DMS114 treated with DMSO at 0.1 percent for 48 hours (cell line): Measurements from ENCODE around the gene TDRD7.

ENCODE experiments used
- DNase-seq: peaks from one replicate; lab custom pipeline; 2025; ENCODE audit not compliant: unreplicated experiment; lab: John Stamatoyannopoulos, UW

The TDRD7 gene

DNA sequence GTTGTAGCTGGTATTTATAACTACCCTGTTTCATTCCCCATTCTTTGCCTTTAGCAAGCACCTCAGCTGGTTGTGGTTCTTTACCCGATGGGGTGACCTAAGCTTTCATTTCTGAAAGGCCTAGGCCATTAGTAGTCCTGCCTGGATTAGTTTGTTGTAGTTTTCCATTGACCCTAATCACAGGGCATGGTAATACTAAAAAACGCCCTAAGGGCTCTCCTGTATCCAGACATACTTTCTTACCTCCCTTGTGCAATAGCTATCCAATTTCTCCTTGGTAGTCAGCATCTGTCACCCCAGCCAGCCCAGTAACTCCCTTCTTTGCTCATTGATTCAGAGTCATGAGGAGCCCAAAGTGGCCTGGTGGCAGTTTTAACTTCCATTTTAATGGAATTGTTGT is 113.6 kb downstream of the TDRD7 start:
- no peak for DNase-seq

DNA sequence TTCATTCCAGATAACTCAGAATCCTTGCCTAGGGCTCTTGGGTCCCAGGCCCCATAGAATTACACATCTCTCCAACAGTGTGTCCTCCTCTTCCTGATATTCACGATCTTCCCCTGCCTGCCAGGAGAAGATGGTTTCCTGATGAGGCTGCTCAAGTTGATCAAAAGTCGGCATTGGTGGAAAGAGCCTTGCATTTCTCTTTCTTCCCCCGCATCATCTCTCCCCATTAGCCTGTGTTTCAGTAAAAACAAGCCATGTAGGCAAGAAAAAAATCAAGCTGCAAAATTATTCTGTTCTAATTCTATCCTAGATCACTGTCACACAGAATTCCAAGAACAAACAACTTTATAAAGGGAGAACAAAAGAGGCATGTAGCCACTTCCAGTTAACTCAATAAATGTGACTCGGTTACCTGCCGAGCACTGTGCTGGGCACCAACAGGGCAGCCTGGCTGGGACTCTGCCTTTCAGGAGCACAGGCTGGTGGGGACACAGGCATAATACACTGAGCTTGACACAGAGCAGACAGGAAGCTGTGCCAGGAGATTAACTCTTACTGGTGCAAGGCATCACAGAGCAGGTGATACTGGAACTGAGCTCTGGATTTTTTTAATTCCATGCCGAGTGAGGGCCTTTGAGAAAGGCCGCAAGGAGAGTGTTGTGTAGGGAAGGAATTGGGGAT is 115.1 kb downstream of the TDRD7 start:
- DNase-seq = no peak

DNA sequence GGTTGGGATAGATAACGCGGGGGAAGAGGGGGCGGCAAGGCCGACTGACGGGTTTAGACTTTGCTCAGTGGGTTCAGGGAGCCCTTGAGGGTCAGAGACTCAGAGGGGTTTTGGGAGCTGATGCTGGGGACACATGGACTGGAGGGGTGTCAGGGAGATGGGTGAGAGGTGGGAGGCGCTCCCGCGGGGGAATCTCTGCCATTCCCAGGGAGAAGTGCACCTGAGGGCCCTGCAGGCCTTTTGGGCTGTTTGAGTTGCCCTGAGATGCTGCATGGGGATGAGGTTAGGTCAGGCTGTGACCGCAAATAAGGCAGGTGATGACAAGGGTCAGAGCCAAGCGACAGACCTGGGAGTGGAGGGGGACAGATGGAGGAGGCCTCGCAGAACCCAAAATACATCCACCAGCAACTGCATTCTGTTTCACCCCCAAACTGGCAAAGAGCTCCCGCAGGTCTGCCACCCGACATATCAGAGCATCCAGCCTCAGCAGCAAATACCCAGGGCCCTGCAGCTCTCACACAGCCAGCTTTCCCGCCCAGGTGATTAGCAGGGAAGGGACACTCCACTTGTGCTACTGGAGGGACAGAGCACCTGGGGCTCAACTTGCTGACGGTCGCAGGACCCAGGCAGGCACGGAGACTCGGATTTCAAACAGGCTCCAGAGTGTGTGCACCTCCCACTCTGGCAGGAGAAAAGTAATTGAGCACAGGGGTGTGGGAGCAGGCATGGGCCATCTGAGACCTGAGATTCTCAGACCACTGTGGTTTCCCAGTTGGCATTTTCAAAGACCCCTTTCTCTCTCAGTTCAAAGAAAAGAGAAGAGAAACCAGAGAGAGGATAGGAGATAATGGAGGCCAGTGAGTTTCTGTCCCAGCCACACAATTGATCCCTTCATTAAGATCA is 116.0 kb downstream of the TDRD7 start:
- no peak for DNase-seq

DNA sequence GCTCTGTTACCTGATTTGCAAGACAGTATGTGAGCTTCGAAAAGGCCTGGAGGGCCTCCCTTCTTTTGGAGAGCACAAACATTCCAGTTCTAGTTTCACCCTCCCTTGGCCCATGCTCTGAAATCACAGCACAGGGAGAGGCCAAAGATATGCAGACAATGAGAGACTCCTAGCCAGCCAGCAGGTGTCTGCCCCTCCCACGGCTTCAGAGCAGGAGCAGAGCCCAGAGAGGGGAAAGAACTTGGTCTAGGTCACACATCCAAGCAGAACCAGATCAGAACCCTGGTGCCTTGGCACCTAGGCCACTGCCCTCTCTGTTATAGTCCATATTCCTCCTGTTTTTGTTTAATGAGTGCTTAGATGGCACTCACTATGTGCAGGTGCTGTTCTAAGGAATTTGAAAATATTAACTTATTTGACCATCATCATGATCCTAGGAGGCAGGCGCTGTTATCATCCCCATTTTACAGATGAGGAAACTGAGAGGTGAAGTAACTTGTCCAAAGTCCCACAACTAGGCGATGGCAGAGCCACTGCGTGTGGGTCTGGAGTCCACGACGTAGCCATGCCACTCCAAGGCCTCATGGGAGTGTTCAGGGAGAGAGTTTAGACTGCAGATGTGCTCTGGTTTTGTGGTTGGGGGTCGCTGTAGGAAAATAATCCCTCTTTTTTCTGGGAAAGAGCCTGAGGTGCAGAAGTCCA is 116.8 kb downstream of the TDRD7 start:
- no peak for DNase-seq

DNA sequence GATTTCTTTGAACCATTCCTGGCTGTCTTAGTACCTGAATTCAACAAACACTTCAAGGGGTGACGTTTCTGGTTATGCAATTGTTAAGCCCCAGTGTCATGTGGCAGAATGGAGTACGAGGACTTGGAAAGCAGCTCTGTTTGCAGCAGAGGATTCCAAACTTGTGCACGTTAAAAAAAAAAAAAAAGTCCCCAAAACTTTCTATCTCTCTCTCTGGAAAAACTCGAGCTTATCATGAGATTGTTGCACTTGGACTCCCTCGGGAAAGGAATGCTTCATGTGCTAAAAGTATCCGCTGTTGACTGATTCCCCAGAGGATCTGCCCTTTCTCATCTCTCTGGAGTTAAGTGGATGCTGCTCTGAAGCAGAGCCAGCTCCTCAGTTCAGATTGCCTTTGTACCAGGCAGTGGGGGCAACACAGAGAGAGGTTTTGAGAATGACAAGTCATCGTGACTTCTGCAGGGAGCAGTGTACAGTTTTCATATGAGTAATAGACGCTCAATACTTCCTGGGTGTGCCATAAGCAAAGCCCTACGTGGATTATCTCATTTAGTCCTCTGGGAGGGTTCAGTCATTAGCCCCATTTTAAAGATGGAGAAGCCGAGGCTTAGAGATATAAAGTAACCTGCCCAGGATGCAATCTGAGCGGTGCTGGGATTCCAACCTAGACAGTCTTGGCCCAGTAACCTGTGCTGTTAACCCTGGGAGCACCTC is 117.6 kb downstream of the TDRD7 start:
- DNase-seq = no peak

DNA sequence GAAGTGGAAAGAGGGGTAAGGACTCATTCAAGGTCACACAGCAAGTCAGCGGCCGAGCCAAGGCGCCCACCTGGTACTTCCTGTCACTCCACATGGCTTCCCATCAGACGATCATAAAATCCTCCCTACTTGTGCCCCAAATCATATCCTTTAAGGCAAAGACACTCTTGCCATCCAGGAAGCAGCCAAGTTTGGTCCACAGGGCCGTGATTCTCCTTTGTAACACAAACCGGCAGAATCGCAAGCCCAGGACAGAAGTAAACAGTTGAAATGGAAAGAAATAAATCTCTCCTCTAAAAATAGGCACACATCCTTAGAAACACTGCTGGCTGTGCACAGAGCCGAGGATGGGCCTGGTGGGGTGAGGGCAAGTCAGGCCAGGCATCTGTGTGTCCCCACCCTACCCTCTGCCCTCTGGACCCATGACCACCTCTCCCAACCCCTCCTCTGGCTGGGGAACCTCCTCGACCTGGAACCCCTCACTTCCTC is 120.0 kb downstream of the TDRD7 start:
- DNase-seq = no peak

DNA sequence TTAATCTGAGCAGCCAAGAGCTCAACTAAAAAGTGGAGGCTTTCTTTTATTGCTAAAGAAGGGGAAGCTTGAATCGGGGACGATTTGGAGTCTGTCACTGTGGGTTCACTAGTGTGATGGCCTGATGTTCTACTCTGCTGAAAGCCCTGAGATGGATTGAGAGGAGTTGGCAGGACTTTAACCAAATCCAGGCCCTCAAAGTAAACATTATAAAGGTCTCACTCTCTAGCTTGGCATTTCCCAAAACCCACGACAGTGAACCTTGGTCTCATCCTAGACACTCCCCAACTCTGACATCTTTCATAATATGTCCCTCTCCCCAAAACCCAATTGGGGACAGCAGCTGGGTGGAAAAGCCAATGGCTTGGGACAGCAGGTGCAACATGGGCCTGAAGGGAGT is 122.3 kb downstream of the TDRD7 start:
- DNase-seq = no peak

DNA sequence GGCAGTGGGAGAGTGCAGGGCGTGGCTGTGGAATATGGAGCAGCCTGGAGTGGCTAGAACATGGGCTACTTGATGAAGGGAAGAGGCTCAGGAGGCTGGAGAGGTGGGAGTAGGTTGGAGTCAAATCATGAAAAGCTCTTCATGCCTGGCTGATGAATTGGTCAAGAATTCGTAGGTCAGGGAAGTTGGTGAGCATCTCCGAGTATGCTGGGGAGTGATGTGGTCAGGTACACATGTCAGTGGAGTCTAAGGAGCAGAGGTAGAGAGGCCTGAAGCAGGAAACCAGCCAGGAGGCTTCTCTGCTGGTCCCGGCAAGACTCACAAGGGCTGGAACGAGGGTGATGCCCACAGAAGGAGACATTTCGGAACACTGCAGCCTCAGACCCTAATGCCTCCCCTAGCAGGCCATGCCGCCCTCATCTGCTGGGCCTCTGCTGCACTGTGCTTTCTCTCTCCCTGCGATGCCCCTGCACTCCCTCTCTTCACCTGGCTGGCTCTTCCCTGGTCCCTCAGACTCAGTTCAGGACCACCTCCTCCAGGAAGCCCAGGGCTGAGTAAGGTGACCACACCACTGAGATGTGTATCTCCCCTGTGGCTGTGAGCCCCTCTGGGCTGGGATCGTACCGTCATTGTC is 123.2 kb downstream of the TDRD7 start:
- DNase-seq = no peak

DNA sequence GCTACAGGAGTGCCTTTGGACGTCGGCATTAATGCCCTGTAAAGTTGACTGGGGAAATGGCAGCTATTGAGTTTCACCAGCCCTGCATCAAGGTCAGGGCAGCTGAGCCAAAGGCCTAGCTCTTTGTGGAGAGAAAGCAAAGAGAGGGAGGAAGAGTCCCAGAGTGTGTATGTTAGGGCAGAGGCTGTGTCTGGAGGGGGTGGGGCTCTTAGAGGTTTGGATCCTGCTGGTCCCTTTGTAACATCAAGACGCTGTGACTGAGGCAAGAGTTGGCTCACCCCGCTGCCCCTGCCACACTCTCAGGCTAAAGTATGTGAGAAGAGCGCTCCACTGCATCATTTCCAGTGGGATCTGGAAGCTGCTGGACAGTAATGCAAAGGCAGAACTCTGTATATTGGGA is 123.9 kb downstream of the TDRD7 start:
- DNase-seq = no peak

DNA sequence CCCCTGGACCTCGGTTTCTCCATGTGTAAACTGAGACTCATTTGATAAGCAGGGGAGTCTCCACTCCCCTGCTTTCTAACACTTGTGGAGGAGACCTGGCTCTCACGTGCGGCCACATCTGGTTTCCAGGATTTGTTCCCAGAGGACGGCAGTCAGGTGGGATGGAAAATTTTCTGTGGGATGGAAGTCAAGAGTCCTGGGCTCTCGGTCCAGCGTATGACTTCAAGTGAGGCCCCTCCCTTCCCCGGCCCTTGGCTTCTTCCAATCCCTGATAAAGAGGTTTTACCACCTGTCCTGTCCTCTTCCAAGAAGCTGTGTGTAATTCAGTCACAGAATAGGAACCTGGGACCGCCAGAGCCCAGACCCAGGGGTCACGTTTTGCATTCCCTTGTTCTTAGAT is 124.6 kb downstream of the TDRD7 start:
- DNase-seq = no peak

DNA sequence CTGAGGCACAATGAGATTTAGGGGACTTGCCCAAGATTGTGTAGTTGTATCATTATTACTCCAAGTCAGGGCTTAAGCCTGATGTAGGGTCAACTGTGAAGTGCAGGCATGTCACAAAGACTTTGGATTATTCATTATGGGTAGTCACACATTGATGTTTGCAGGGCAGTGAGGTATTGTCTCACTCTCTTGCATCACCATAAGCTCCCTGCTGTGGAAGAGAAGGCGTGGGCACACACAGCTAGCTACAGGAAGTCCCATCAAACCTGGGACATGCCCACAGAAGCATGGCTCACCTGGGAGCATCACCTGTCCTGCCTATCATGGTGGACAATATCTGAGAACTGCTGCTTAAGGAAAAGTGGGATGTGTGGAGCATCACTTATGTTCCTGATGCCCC is 131.7 kb downstream of the TDRD7 start:
- no peak for DNase-seq

DNA sequence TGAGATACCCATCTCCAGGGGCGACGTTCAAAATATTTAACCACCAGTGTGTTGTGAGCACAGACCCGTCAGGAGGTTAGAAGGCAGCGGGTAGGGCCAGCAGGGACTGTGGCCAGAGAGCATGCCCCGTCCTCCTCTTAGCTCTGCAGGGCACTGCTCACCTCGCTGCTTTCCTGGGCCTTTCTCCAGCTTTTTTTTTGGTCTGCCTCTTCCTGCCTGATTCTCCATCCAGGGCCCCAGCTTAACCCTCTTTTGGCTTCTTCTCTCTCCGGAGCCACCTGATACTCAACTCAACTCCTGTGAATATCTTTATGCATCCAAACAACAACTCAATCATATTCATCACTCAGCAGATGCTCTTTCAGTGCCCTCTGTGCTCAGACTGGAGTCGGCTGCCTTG is 133.6 kb downstream of the TDRD7 start:
- no peak for DNase-seq
